PC-3 (cell line): ENCODE data around the gene IL24. TPM values are rescaled to one million over a fixed set of nuclear protein-coding genes. Genes with fewer than 3 reads are reported as not detected.

ENCODE experiments used
- ATAC-seq: fragments of 200-7000 bp; cut with Tn5 transposase; 2 replicates; pipeline ENCODE4 v1.9.1; 2020; ENCODE audit warnings: mild to moderate bottlenecking, moderate library complexity
- BruUV-seq: library from RNA; stranded (reverse); fragments of 400-500 nt; replicated peaks from 2 replicates; lab custom pipeline; 2021; lab: Mats Ljungman, UMichigan
- CTCF ChIA-PET: fragments of 300-600 bp; sonication (Branson Sonifier 250); formaldehyde crosslinking; loops from one replicate; lab custom pipeline; 2022; ENCODE audit warnings: antibody characterized with exemption; lab: Charles Lee
- POLR2A ChIA-PET: fragments of 300-600 bp; sonication (Branson Sonifier 250); formaldehyde crosslinking; loops from one replicate; lab custom pipeline; 2022; ENCODE audit warnings: antibody characterized with exemption; ENCODE audit not compliant: unreplicated experiment; lab: Charles Lee
- DNase-seq: peaks from one replicate; pipeline ENCODE4 v3.0.0-alpha.2; 2015
- H2AFZ ChIP-seq: fragments of 300-600 bp; sonication (generic); 2 replicates; pipeline ENCODE4 v1.6.0; 2016; ENCODE audit warnings: antibody characterized with exemption, low read length
- H3F3A ChIP-seq: fragments of 300-600 bp; sonication (generic); one replicate; pipeline ENCODE4 v1.6.0; 2017; ENCODE audit warnings: antibody characterized with exemption, low read length, control low read depth, mild to moderate bottlenecking; ENCODE audit not compliant: unreplicated experiment
- H3K27ac ChIP-seq: fragments of 300-600 bp; sonication (generic); 2 replicates; pipeline ENCODE4 v1.5.1; 2016; ENCODE audit warnings: mild to moderate bottlenecking, low read length
- H3K27me3 ChIP-seq: fragments of 300-600 bp; sonication (generic); 2 replicates; pipeline ENCODE4 v1.6.1; 2016; ENCODE audit warnings: low read length, mixed read lengths
- H3K36me3 ChIP-seq: fragments of 300-600 bp; sonication (generic); 2 replicates; pipeline ENCODE4 v1.6.1; 2016; ENCODE audit warnings: low read depth, mixed run types, low read length, mixed read lengths
- H3K4me1 ChIP-seq: fragments of 300-600 bp; sonication (generic); 2 replicates; pipeline ENCODE4 v1.5.1; 2016; ENCODE audit warnings: low read length; ENCODE audit not compliant: insufficient read depth
- H3K4me2 ChIP-seq: fragments of 300-600 bp; sonication (generic); 2 replicates; pipeline ENCODE4 v1.6.0; 2016; ENCODE audit warnings: low read length
- H3K4me3 ChIP-seq: fragments of 300-600 bp; sonication (generic); 2 replicates; pipeline ENCODE4 v1.5.1; 2016; ENCODE audit warnings: mild to moderate bottlenecking, low read length, mixed read lengths
- H3K79me2 ChIP-seq: fragments of 300-600 bp; sonication (generic); 2 replicates; pipeline ENCODE4 v1.6.1; 2017; ENCODE audit warnings: low read length, mixed read lengths
- H3K9ac ChIP-seq: fragments of 300-600 bp; sonication (generic); 2 replicates; pipeline ENCODE4 v1.6.0; 2016; ENCODE audit warnings: mild to moderate bottlenecking, low read length
- H3K9me2 ChIP-seq: fragments of 300-600 bp; sonication (generic); replicated peaks from 2 replicates; pipeline ENCODE4 v1.6.1; 2016; ENCODE audit warnings: mixed run types, low read length, mixed read lengths
- H3K9me3 ChIP-seq: fragments of 300-600 bp; sonication (generic); 2 replicates; pipeline ENCODE4 v1.6.1; 2016; ENCODE audit warnings: low read length, mixed read lengths
- H4K20me1 ChIP-seq: fragments of 300-600 bp; sonication (generic); 2 replicates; pipeline ENCODE4 v1.6.1; 2016; ENCODE audit warnings: low read length, mixed read lengths
- EZH2 ChIP-seq: fragments of 300-600 bp; sonication (generic); IDR thresholded peaks from one replicate; pipeline ENCODE4 v1.6.1; 2017; ENCODE audit warnings: antibody characterized with exemption, mild to moderate bottlenecking, low read length; ENCODE audit not compliant: unreplicated experiment
- EZH2phosphoT487 ChIP-seq: fragments of 300-600 bp; sonication (generic); IDR thresholded peaks from 2 replicates; pipeline ENCODE4 v1.6.1; 2018; ENCODE audit warnings: mild to moderate bottlenecking, antibody characterized with exemption, low read length, borderline replicate concordance
- intact Hi-C: fragments of 100-400 bp; cut with micrococcal nuclease; formaldehyde crosslinking; loops from 2 replicates; pipeline ENCODE4 v1.9.0; 2023
- total RNA-seq: library from RNA; depleted of rRNA; stranded (reverse); fragments of >200 nt; gene quantifications from 2 replicates; pipeline ENCODE4 v1.2.3, GENCODE V29; 2014
- TF ChIP-seq, protein P1 (sequence below): fragments of 300-600 bp; sonication (generic); conservative IDR thresholded peaks from 2 replicates; pipeline ENCODE4 v1.5.1; 2017; ENCODE audit warnings: antibody characterized with exemption, low read depth, mild to moderate bottlenecking, low read length

IL24 gene
- total RNA-seq, 1 experiment from 2014 or later = 1.9 TPM

DNA sequence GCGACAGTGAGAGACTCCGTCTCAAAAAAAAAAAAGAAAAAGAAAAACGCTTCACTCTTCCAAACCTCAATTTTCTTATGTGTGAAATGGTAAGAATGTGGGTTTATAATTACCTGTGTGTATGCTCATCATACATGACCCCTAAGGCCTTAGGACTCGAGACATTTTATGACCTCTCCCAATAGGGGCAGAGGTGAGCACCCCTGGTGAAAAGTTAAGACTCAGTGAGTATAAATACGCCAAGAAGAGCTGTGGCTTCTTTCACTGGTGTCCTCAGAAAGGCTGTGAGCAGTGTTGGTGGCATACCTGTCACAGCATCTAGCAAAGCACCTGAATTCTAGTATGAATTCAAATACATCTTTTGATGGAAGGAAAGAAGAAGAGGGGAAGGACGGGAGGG lies 32.3 kb downstream of the IL24 start:
- no TSS peak for BruUV-seq
- no peak for DNase-seq
- peaks cover 15% of the 10 kb centered on the region for H3K4me1 ChIP-seq
- no peaks in the 10 kb centered on the region for H3K36me3 ChIP-seq
- POLR2A ChIA-PET = interaction anchor here (0.6 kb wide), 1 partner anchor 103 kb away, joined by 3 read pairs; no protein-coding TSS in a partner anchor
- no peak overlapping the region for H3K27ac ChIP-seq
- ATAC-seq = no peak
- H3K79me2 ChIP-seq = no peaks in the 10 kb centered on the region
- H3K4me3 ChIP-seq = no peak overlapping the region
- H3F3A ChIP-seq = peaks cover 7% of the 10 kb centered on the region
- intact Hi-C loops = no loop called here
- no peak overlapping the region for H3K4me2 ChIP-seq
- H3K9me2 ChIP-seq = no peaks in the 10 kb centered on the region
- H3K27me3 ChIP-seq = no peaks in the 10 kb centered on the region
- no peak overlapping the region for H3K9ac ChIP-seq
- no peak overlapping the region for H2AFZ ChIP-seq
- TF ChIP-seq EZH2phosphoT487 = no peak
- CTCF ChIA-PET = no interaction called here
- H4K20me1 ChIP-seq = no peaks in the 10 kb centered on the region
- H3K9me3 ChIP-seq = no peaks in the 10 kb centered on the region

DNA sequence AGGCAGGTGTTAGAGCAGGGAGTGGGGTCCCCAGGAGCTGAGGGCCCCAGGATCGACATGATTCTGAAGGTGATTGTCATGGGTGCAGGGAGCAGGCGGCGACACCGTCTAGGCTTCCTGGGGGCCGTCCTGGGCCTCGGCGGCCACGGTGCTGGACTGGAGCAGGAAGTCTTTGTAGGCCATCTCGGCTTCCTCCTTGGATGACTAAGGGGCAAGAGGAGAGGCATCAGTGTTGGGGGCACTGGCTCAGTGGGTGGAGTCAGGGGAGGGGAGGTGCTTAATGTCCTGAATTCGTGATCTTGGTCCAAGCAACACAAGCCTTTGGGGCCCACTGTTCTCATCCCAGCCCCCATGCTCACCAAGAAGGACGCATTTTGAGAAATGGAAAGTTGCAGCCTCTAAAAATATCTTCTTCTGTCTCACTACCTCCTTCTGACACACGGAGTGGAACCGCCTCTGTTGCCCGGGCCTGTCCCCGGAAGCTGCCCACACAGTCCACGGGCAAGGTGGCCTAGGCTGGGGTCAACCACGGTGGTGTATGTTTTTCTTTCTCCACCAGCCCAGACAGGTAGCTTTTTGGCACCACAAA lies 33.1 kb downstream of the IL24 start:
- Histone ChIP-seq H3K9ac (no peak overlapping the region), H3K79me2 (no peaks in the 10 kb centered on the region), H3K27me3 (no peaks in the 10 kb centered on the region), H3K9me2 (no peaks in the 10 kb centered on the region), H3F3A (peaks cover 7% of the 10 kb centered on the region), H2AFZ (no peak overlapping the region), H3K27ac (no peak overlapping the region), H3K4me2 (no peak overlapping the region), H3K9me3 (no peaks in the 10 kb centered on the region), H3K4me3 (no peak overlapping the region), H3K4me1 (peaks cover 15% of the 10 kb centered on the region), H3K36me3 (no peaks in the 10 kb centered on the region), H4K20me1 (no peaks in the 10 kb centered on the region)
- BruUV-seq = no TSS peak
- POLR2A ChIA-PET = interaction anchor here (0.6 kb wide), 1 partner anchor 102 kb away, joined by 3 read pairs; no protein-coding TSS in a partner anchor
- intact Hi-C loops = no loop called here
- no peak for ATAC-seq
- CTCF ChIA-PET = no interaction called here
- TF ChIP-seq, protein P1, sequence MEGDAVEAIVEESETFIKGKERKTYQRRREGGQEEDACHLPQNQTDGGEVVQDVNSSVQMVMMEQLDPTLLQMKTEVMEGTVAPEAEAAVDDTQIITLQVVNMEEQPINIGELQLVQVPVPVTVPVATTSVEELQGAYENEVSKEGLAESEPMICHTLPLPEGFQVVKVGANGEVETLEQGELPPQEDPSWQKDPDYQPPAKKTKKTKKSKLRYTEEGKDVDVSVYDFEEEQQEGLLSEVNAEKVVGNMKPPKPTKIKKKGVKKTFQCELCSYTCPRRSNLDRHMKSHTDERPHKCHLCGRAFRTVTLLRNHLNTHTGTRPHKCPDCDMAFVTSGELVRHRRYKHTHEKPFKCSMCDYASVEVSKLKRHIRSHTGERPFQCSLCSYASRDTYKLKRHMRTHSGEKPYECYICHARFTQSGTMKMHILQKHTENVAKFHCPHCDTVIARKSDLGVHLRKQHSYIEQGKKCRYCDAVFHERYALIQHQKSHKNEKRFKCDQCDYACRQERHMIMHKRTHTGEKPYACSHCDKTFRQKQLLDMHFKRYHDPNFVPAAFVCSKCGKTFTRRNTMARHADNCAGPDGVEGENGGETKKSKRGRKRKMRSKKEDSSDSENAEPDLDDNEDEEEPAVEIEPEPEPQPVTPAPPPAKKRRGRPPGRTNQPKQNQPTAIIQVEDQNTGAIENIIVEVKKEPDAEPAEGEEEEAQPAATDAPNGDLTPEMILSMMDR = no peak
- no peak for TF ChIP-seq EZH2phosphoT487
- TF ChIP-seq EZH2 = no peak
- no peak for DNase-seq

GRCh38 chr1:206931709-206932108 lies 34.5 kb downstream of the IL24 start:
- intact Hi-C loops = no loop called here
- Histone ChIP-seq H2AFZ (no peak overlapping the region), H3F3A (peaks cover 7% of the 10 kb centered on the region), H3K36me3 (no peaks in the 10 kb centered on the region), H3K27me3 (no peaks in the 10 kb centered on the region), H3K9me2 (no peaks in the 10 kb centered on the region), H3K79me2 (no peaks in the 10 kb centered on the region), H3K4me2 (no peak overlapping the region), H3K9me3 (no peaks in the 10 kb centered on the region), H3K4me3 (no peak overlapping the region), H3K4me1 (peaks cover 12% of the 10 kb centered on the region), H3K9ac (no peak overlapping the region), H4K20me1 (no peaks in the 10 kb centered on the region), H3K27ac (no peak overlapping the region)
- TF ChIP-seq EZH2phosphoT487 = no peak
- TF ChIP-seq, protein P1 = peak; percentile 29; the same call in 1 of the 2 replicates
- BruUV-seq = no TSS peak
- POLR2A ChIA-PET = no interaction called here
- CTCF ChIA-PET = no interaction called here
- ATAC-seq (no peak), DNase-seq (no peak)
